ENCODE measurements around the gene EIF3F.

Gene EIF3F

GRCh38 chr11:8035200-8035855 lies 48.2 kb downstream of the EIF3F start:
- no peak overlapping the region for H3K27ac ChIP-seq
- TF ChIP-seq CTCF (conservative IDR thresholded peaks at IDR 0.05): no peak

GRCh38 chr11:8036002-8036802 lies 49.1 kb downstream of the EIF3F start:
- H3K27ac ChIP-seq: no peak overlapping the region
- no peak for TF ChIP-seq CTCF (conservative IDR thresholded peaks at IDR 0.05)

GRCh38 chr11:8036986-8037385 lies 49.8 kb downstream of the EIF3F start:
- no peak for TF ChIP-seq CTCF (conservative IDR thresholded peaks at IDR 0.05)
- H3K27ac ChIP-seq: no peak overlapping the region

- no peak overlapping the region for H3K27ac ChIP-seq
- no peak for TF ChIP-seq CTCF (conservative IDR thresholded peaks at IDR 0.05)
Observed at GRCh38 chr11:8038393-8038792, 51.3 kb downstream of the EIF3F start.

GRCh38 chr11:8038811-8039529 lies 51.8 kb downstream of the EIF3F start:
- H3K27ac ChIP-seq: no peak overlapping the region
- TF ChIP-seq CTCF (conservative IDR thresholded peaks at IDR 0.05): no peak

GRCh38 chr11:8039530-8040260 lies 52.6 kb downstream of the EIF3F start:
- TF ChIP-seq CTCF (conservative IDR thresholded peaks at IDR 0.05): no peak
- no peak overlapping the region for H3K27ac ChIP-seq

All from VCaP (cell line).